Lower lobe of right lung (tissue), 2 donors: ENCODE data around the gene ANKH. TPM values are rescaled to one million over a fixed set of nuclear protein-coding genes. Genes with fewer than 3 reads are reported as not detected.
A peak's percentile ranks its signal among the peaks of the same experiment; 100 is the strongest.

ENCODE experiments used
- ATAC-seq, 2 donors: fragments of 200-7000 bp; cut with Tn5 transposase; one replicate each; pipeline ENCODE4 v1.9.1; 2020 to 2022; ENCODE audit warnings: mild to moderate bottlenecking in 2 of 2, moderate library complexity in 2 of 2
- DNase-seq: peaks from one replicate; pipeline ENCODE4 v3.0.0-alpha.2; 2020
- H3K27ac ChIP-seq: fragments of 200-600 bp; one replicate; pipeline ENCODE4 v1.8.0; 2022
- H3K27me3 ChIP-seq: fragments of 200-600 bp; one replicate; pipeline ENCODE4 v1.8.0; 2022; ENCODE audit warnings: low read depth
- H3K36me3 ChIP-seq: fragments of 200-600 bp; one replicate; pipeline ENCODE4 v1.8.0; 2022; ENCODE audit warnings: mild to moderate bottlenecking
- H3K4me1 ChIP-seq: fragments of 200-600 bp; one replicate; pipeline ENCODE4 v1.8.0; 2022
- H3K4me3 ChIP-seq: fragments of 200-600 bp; one replicate; pipeline ENCODE4 v1.8.0; 2022; ENCODE audit warnings: mild to moderate bottlenecking
- H3K9me3 ChIP-seq: fragments of 200-600 bp; one replicate; pipeline ENCODE4 v1.8.0; 2022
- intact Hi-C: fragments of 100-400 bp; cut with DNase I; formaldehyde crosslinking; loops from one replicate; pipeline ENCODE4 v1.11.0; 2022
- total RNA-seq: library from RNA; stranded (reverse); fragmentation: NEBNext Ultra II Directional; extraction: Animal tissue kit (Norgen Biotek cat#: 25700); gene quantifications from one replicate; pipeline ENCODE4 v1.2.1, GENCODE V29; 2021
- TF ChIP-seq, protein P1 (sequence below): fragments of 200-600 bp; IDR thresholded peaks from one replicate; pipeline ENCODE4 v1.8.0; 2022; ENCODE audit warnings: antibody characterized with exemption, mild to moderate bottlenecking
- donor health status: DM: no; HTN: yes; CAD: no; lungs with severe emphysema.

The ANKH gene
- total RNA-seq, 1 donor from 2014 or later = 53.7 TPM

DNA sequence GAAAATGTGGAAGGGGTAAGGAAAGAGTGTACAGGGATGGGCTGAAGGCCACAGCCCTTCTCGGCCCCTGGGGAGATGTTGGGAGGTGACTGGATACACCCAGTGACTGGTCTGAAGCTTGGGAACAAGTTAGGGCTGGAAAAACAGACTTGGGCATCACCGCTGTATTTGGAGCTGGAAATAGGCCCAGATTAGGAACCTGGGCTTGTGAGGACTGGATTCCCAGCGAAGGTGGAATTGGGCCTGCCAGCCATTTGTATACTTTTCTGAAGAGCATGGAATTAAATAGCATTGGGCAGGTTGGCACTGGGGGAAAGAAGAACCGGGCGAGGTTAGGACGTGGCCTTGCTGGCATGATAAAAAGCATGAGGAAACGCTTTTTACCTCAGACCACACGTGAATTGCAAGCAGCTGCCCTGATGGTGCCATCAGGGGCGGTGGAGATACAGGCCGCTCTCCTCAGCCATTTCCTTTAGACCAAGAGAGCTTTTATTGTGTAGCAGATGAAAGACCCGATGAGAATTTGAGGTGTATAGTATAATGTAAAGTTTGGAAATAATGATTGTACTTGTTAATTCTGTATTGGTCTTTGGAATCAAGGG lies 169.2 kb downstream of the ANKH start:
- intact Hi-C loops = no loop called here
- Histone ChIP-seq H3K36me3 (peaks cover 65% of the 10 kb centered on the region), H3K27ac (no peak overlapping the region), H3K4me1 (peaks cover 5% of the 10 kb centered on the region), H3K4me3 (no peak overlapping the region), H3K27me3 (no peaks in the 10 kb centered on the region), H3K9me3 (no peaks in the 10 kb centered on the region)
- TF ChIP-seq, protein P1, sequence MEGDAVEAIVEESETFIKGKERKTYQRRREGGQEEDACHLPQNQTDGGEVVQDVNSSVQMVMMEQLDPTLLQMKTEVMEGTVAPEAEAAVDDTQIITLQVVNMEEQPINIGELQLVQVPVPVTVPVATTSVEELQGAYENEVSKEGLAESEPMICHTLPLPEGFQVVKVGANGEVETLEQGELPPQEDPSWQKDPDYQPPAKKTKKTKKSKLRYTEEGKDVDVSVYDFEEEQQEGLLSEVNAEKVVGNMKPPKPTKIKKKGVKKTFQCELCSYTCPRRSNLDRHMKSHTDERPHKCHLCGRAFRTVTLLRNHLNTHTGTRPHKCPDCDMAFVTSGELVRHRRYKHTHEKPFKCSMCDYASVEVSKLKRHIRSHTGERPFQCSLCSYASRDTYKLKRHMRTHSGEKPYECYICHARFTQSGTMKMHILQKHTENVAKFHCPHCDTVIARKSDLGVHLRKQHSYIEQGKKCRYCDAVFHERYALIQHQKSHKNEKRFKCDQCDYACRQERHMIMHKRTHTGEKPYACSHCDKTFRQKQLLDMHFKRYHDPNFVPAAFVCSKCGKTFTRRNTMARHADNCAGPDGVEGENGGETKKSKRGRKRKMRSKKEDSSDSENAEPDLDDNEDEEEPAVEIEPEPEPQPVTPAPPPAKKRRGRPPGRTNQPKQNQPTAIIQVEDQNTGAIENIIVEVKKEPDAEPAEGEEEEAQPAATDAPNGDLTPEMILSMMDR = no peak
- ATAC-seq = no peak
- DNase-seq = no peak

DNA sequence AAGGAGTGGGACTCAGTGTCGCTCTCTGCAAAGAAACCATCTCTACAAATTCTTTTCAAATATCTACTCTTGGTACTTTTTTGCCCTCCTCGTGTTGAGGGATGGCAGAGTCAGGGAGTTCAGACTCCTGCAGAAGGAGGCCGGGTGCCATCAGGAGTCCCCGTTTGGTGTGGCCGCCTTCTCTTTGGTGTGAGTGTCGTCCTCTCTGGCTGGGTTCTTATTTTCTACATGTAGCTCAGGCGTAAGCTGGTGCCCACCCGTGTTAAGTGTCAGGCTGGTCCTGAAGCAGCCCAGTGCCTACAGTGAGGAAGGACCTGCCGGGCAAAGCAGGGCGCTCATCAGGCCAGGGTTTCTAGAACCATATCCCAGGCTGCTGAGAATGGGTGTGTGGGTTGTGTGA lies 170.0 kb downstream of the ANKH start:
- Histone ChIP-seq H3K9me3 (no peaks in the 10 kb centered on the region), H3K36me3 (peaks cover 65% of the 10 kb centered on the region)
- TF ChIP-seq, protein P1 = no peak

DNA sequence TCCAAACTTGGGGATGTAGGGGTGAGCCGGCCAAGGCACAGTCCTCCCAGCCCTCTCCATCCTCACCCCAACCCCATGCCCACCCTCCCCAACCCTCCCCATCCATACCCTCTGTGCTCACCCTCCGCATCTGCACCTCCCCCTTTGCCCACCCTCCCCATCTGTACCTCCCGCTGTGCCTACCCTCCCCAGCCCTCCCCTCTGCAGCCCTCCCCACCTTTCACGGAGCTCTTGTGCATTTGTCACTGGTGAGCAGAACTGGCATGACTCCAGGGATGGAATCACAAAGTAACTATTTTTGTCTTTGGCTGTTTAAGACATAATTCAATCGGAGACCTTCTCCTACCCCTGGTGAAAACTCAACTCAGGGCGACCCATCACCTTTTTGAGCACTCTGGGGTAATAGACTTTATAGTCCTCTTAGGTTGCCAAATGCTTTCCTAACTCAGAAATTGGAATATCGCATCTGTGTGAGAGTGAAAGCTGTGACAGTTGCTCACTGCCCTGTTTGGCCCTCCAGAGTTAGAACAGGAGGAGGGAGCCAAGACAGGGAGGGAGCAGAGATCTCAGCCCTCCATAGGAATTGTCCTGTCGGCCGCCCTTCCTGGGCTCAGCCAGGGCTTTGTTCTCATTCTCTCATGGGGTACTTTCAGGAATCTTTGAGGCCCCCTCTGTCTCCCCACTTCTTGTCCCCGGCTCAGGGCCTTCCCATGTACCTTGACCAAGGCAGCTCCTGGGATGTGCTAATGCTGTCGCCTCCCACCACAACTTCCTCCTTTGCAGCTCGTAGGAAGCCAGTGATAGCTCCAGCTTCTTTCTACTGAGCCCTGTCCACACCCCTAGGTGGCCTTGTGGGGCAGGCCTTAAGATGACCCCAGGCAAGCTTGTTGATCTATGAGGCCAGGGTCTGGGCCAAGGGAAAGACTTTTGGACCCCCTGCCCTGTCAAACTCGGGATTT lies 170.8 kb downstream of the ANKH start:
- no peaks in the 10 kb centered on the region for H3K27me3 ChIP-seq
- peaks cover 68% of the 10 kb centered on the region for H3K36me3 ChIP-seq
- H3K4me3 ChIP-seq = no peak overlapping the region
- intact Hi-C loops = no loop called here
- peaks cover 5% of the 10 kb centered on the region for H3K4me1 ChIP-seq
- TF ChIP-seq, protein P1 = no peak
- H3K9me3 ChIP-seq = no peaks in the 10 kb centered on the region
- ATAC-seq (peak; percentile 61 to 69), DNase-seq (no peak)
- no peak overlapping the region for H3K27ac ChIP-seq

More for the DNA sequence above, 170.0 kb downstream of the ANKH start:
- ATAC-seq (no peak), DNase-seq (no peak)
- H3K4me1 ChIP-seq = peaks cover 5% of the 10 kb centered on the region
- intact Hi-C loops = no loop called here
- H3K27ac ChIP-seq = no peak overlapping the region
- no peaks in the 10 kb centered on the region for H3K27me3 ChIP-seq
- no peak overlapping the region for H3K4me3 ChIP-seq

DNA sequence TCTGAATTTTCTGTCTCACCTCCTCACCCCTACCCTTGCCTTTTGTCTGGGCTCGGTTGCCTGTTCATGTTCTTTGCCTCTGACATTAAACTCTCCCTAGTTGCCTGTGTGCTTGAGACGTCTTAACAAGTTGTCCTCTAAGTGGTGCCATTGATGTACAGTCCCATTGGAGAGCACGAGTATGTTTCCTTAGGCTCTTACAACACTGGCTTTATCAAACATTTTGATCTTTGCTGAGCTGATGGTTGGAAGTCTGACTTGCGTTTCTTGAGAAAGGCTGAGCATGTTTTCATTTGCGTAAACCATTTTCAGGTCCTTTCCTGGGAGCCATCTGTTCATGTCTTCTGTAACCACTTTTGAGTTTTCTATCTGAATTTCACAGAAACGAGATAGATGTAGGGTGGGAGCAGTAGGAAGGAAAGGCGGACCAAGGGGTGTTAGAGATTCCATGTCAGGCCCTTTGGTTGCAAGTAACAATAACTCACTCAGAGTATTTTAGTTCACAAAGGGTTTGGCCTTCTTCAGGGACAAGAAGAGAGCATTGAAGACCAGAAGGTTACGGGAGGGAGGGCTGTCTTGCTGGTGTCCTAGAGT lies 171.7 kb downstream of the ANKH start:
- intact Hi-C loops = no loop called here
- DNase-seq (no peak), ATAC-seq (no peak)
- Histone ChIP-seq H3K27ac (no peak overlapping the region), H3K9me3 (no peaks in the 10 kb centered on the region), H3K4me3 (no peak overlapping the region), H3K4me1 (peaks cover 5% of the 10 kb centered on the region), H3K27me3 (no peaks in the 10 kb centered on the region), H3K36me3 (peaks cover 68% of the 10 kb centered on the region)
- TF ChIP-seq, protein P1 = no peak

DNA sequence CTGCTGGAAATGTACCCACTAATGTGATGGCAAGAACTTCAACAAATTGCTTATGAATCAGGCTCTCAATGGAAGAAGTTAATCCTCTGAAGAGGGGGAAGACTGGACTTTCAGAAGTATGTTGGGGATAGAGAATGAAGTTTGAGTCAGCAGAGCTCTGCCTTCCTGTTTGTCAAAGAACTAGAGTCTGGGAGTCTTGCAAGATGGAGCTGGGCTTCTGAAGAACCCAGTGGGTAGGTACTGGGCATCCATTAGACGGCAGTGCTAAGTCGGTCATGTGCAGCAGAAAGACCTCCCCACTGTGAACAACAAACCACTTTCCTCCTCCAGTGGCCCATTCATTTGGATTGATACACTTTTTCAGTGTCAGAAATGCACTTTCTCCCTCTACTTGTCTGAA lies 172.4 kb downstream of the ANKH start:
- no peaks in the 10 kb centered on the region for H3K9me3 ChIP-seq
- peaks cover 73% of the 10 kb centered on the region for H3K36me3 ChIP-seq
- intact Hi-C loops = no loop called here
- no peak for DNase-seq
- no peak overlapping the region for H3K27ac ChIP-seq
- TF ChIP-seq, protein P1 = no peak
- no peak overlapping the region for H3K4me3 ChIP-seq
- H3K27me3 ChIP-seq = no peaks in the 10 kb centered on the region
- H3K4me1 ChIP-seq = peaks cover 5% of the 10 kb centered on the region
- no peak for ATAC-seq
